ENCODE results near the gene PAX2. TPM values are rescaled to one million over a fixed set of nuclear protein-coding genes. Genes with fewer than 3 reads are reported as not detected.

Gene PAX2
- total and polyA plus RNA-seq, 2 donors from 2014 or later: 28.3 to 102 TPM

- TF ChIP-seq, protein P1, sequence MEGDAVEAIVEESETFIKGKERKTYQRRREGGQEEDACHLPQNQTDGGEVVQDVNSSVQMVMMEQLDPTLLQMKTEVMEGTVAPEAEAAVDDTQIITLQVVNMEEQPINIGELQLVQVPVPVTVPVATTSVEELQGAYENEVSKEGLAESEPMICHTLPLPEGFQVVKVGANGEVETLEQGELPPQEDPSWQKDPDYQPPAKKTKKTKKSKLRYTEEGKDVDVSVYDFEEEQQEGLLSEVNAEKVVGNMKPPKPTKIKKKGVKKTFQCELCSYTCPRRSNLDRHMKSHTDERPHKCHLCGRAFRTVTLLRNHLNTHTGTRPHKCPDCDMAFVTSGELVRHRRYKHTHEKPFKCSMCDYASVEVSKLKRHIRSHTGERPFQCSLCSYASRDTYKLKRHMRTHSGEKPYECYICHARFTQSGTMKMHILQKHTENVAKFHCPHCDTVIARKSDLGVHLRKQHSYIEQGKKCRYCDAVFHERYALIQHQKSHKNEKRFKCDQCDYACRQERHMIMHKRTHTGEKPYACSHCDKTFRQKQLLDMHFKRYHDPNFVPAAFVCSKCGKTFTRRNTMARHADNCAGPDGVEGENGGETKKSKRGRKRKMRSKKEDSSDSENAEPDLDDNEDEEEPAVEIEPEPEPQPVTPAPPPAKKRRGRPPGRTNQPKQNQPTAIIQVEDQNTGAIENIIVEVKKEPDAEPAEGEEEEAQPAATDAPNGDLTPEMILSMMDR (IDR thresholded peaks at IDR 0.05; ENCODE audit: borderline replicate concordance, extremely low read depth, insufficient read depth): no peak
- no peaks in the 10 kb centered on the region for H3K4me1 ChIP-seq (ENCODE audit: control insufficient read depth in 2 of 3, insufficient read depth in 2 of 3, low read depth in 1 of 3, low read length in 3 of 3)
- intact Hi-C loops (cut with DNase I): no loop called here
- no peaks in the 10 kb centered on the region for H3K36me3 ChIP-seq (ENCODE audit: control insufficient read depth in 2 of 3, insufficient read depth in 3 of 3, low read length in 3 of 3)
- peak in 2 of 5 donors; percentile 25 to 46 for DNase-seq
- H3K27ac ChIP-seq (ENCODE audit: low read depth in 2 of 2, low read length in 2 of 2): no peak overlapping the region
- H3K27me3 ChIP-seq (ENCODE audit: control insufficient read depth, insufficient read depth, low read length): peaks cover 11% of the 10 kb centered on the region
- H3K9me3 ChIP-seq (ENCODE audit: control insufficient read depth in 2 of 3, insufficient read depth in 1 of 3, low read length in 3 of 3): no peaks in the 10 kb centered on the region
- H3K9ac ChIP-seq (ENCODE audit: low read length in 3 of 3): no peak overlapping the region
- no peak overlapping the region for H3K4me3 ChIP-seq (ENCODE audit: low read length in 3 of 3)
- FAIRE-seq: no peak
Observed at GRCh38 chr10:100709146-100710082, 36.0 kb upstream of the PAX2 start.

GRCh38 chr10:100710151-100710871 lies 35.1 kb upstream of the PAX2 start:
- Histone ChIP-seq H3K9me3 (ENCODE audit: control insufficient read depth in 2 of 3, insufficient read depth in 1 of 3, low read length in 3 of 3) (no peaks in the 10 kb centered on the region), H3K27me3 (ENCODE audit: control insufficient read depth, insufficient read depth, low read length) (peaks cover 17% of the 10 kb centered on the region), H3K36me3 (ENCODE audit: control insufficient read depth in 2 of 3, insufficient read depth in 3 of 3, low read length in 3 of 3) (no peaks in the 10 kb centered on the region), H3K4me1 (ENCODE audit: control insufficient read depth in 2 of 3, insufficient read depth in 2 of 3, low read depth in 1 of 3, low read length in 3 of 3) (no peaks in the 10 kb centered on the region), H3K9ac (ENCODE audit: low read length in 3 of 3) (no peak overlapping the region), H3K4me3 (ENCODE audit: low read length in 3 of 3) (no peak overlapping the region), H3K27ac (ENCODE audit: low read depth in 2 of 2, low read length in 2 of 2) (no peak overlapping the region)
- no peak for FAIRE-seq
- intact Hi-C loops (cut with DNase I): no loop called here
- TF ChIP-seq, protein P1 (IDR thresholded peaks at IDR 0.05; ENCODE audit: borderline replicate concordance, extremely low read depth, insufficient read depth): no peak
- DNase-seq: peak; percentile 88 to 90 (median 89)

- TF ChIP-seq, protein P1 (IDR thresholded peaks at IDR 0.05; ENCODE audit: borderline replicate concordance, extremely low read depth, insufficient read depth): no peak
- Histone ChIP-seq H3K27ac (ENCODE audit: low read depth in 2 of 2, low read length in 2 of 2) (no peak overlapping the region), H3K27me3 (ENCODE audit: control insufficient read depth, insufficient read depth, low read length) (peaks cover 24% of the 10 kb centered on the region), H3K9ac (ENCODE audit: low read length in 3 of 3) (no peak overlapping the region), H3K9me3 (ENCODE audit: control insufficient read depth in 2 of 3, insufficient read depth in 1 of 3, low read length in 3 of 3) (no peaks in the 10 kb centered on the region), H3K4me1 (ENCODE audit: control insufficient read depth in 2 of 3, insufficient read depth in 2 of 3, low read depth in 1 of 3, low read length in 3 of 3) (no peaks in the 10 kb centered on the region), H3K4me3 (ENCODE audit: low read length in 3 of 3) (peak overlapping the region in 1 of 3 donors; percentile 33), H3K36me3 (ENCODE audit: control insufficient read depth in 2 of 3, insufficient read depth in 3 of 3, low read length in 3 of 3) (no peaks in the 10 kb centered on the region)
- peak in 2 of 5 donors; percentile 54 to 58 for DNase-seq
- FAIRE-seq: no peak
- intact Hi-C loops (cut with DNase I): no loop called here
Observed at GRCh38 chr10:100713049-100713858, 32.1 kb upstream of the PAX2 start.
